COLO668 (cell line): Measurements from ENCODE around the gene CRIM1.

Experiments used
- DNase-seq: peaks from one replicate; lab custom pipeline; 2025; ENCODE audit not compliant: unreplicated experiment; lab: John Stamatoyannopoulos, UW

CRIM1 gene

GRCh38 chr2:36451512-36451911 lies 95.9 kb downstream of the CRIM1 start:
- no peak for DNase-seq

- DNase-seq, result no peak
Observed at GRCh38 chr2:36452260-36452659, 96.7 kb downstream of the CRIM1 start.

- DNase-seq, result no peak
Observed at GRCh38 chr2:36453652-36454051, 98.1 kb downstream of the CRIM1 start.

GRCh38 chr2:36455011-36455410 lies 99.4 kb downstream of the CRIM1 start:
- DNase-seq, result no peak

- no peak for DNase-seq
Observed at GRCh38 chr2:36455788-36456187, 100.2 kb downstream of the CRIM1 start.

- DNase-seq, result no peak
Observed at GRCh38 chr2:36456227-36457175, 100.9 kb downstream of the CRIM1 start.

GRCh38 chr2:36458106-36458505 lies 102.5 kb downstream of the CRIM1 start:
- DNase-seq, result no peak

GRCh38 chr2:36459725-36460137 lies 104.2 kb downstream of the CRIM1 start:
- peak; percentile 46 for DNase-seq

GRCh38 chr2:36461039-36461681 lies 105.6 kb downstream of the CRIM1 start:
- DNase-seq, result no peak

- DNase-seq, result no peak
Observed at GRCh38 chr2:36462311-36462935, 106.8 kb downstream of the CRIM1 start.

- DNase-seq, result no peak
Observed at GRCh38 chr2:36463365-36463764, 107.8 kb downstream of the CRIM1 start.

- DNase-seq, result no peak
Observed at GRCh38 chr2:36464006-36464721, 108.6 kb downstream of the CRIM1 start.

GRCh38 chr2:36466135-36466534 lies 110.6 kb downstream of the CRIM1 start:
- no peak for DNase-seq

- DNase-seq, result no peak
Observed at GRCh38 chr2:36468463-36469105, 113.0 kb downstream of the CRIM1 start.

GRCh38 chr2:36469106-36469477 lies 113.5 kb downstream of the CRIM1 start:
- no peak for DNase-seq

- no peak for DNase-seq
Observed at GRCh38 chr2:36469710-36470109, 114.1 kb downstream of the CRIM1 start.

GRCh38 chr2:36473230-36473629 lies 117.7 kb downstream of the CRIM1 start:
- DNase-seq, result no peak

- no peak for DNase-seq
Observed at GRCh38 chr2:36476411-36476810, 120.8 kb downstream of the CRIM1 start.

GRCh38 chr2:36477315-36477714 lies 121.7 kb downstream of the CRIM1 start:
- DNase-seq, result no peak

GRCh38 chr2:36477746-36478145 lies 122.2 kb downstream of the CRIM1 start:
- no peak for DNase-seq

- no peak for DNase-seq
Observed at GRCh38 chr2:36478332-36478738, 122.8 kb downstream of the CRIM1 start.
